Stimulated activated CD4-positive, alpha-beta T cell treated with anti-CD3 and anti-CD28 coated beads, Interleukin-1b, Interleukin-23, amount 100 ng/mL, for 48 hours (primary cell): ENCODE measurements around the gene ZNF581.

Source experiments
- DNase-seq: peaks from one replicate; pipeline ENCODE4 v3.0.0-alpha.2; 2020

ZNF581 gene

DNA sequence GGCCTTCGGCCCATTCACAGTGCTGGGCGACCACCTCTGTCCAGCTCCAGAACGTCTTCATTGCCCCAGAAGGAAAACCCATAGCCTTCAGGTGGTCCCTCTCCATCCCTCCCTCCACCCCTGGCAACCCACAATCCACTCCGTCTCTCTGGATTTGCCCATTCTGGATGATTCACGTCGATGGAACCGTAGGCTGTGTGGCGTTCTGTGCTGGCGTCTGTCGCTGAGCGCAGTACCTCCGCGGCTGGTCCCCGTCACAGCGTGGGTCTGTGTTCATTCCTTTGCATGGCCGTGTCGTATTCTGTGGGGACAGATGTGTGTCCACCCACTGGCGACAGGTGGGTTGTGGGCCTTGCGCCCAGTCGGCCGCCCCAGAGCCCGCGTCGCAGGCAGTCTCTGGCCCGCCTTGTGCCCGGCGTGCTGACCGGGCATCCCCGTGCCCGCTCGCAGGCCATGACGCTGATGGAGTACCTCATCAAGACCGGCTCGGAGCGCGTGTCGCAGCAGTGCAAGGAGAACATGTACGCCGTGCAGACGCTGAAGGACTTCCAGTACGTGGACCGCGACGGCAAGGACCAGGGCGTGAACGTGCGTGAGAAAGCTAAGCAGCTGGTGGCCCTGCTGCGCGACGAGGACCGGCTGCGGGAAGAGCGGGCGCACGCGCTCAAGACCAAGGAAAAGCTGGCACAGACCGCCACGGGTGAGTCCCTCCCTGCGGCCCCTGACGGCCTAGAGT is 41.7 kb downstream of the ZNF581 start:
- DNase-seq, result no peak

DNA sequence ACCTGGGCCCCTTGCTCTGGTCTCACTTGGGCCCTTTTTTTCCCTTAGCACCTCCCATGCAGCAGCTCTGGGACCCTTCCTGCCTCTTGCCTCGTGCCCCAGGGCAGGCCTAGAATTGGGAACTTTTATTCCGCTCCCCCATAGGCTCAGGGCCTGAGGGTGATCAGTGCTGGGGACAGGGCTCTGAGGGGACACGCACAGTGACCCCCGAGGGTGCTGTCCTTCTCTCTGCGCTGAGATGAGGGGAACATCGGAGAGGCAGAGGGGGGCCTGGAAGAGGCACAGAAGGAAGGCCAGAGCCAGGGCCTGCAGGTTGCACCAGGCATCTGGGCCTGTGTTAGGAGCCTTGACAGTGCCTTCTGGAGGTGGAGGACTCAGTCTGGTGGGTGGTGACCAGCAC is 42.3 kb downstream of the ZNF581 start:
- DNase-seq, result no peak

DNA sequence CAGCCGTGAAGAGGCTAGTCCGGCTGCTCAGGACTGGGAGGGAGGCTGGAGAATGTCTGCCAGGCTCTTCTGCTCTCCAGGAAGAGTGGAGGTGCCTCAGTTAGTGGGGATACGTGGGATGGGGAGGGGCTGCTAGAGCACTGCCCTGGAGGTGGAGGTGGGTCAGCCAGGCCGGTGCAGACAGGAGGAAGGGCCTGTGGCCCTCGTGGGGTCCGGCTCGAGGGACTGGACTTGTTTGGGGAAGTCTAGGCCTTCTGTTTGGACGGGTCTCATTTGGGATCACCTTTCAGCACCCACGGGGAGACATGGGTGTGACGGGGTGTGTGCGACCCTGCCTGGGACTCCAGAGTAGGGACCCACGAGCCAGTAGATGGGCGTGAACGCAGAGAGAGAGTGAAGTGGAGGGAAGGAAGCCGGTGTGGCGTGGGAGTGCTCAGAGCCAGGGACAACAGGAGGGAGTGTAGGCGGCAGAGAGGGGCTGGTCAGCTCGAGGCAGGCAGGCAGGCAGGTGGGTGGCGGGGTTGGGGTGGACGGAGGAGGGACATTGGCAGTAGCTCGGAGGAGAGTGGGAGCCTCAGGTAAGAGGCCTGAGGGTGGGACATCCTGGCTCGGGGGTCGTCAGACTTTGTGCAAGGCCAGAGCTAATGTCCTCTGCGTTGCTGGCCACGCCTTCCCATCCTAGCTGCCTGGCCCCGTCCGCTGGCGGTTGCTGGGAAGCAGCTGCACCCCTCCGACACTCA is 43.0 kb downstream of the ZNF581 start:
- DNase-seq, result no peak

DNA sequence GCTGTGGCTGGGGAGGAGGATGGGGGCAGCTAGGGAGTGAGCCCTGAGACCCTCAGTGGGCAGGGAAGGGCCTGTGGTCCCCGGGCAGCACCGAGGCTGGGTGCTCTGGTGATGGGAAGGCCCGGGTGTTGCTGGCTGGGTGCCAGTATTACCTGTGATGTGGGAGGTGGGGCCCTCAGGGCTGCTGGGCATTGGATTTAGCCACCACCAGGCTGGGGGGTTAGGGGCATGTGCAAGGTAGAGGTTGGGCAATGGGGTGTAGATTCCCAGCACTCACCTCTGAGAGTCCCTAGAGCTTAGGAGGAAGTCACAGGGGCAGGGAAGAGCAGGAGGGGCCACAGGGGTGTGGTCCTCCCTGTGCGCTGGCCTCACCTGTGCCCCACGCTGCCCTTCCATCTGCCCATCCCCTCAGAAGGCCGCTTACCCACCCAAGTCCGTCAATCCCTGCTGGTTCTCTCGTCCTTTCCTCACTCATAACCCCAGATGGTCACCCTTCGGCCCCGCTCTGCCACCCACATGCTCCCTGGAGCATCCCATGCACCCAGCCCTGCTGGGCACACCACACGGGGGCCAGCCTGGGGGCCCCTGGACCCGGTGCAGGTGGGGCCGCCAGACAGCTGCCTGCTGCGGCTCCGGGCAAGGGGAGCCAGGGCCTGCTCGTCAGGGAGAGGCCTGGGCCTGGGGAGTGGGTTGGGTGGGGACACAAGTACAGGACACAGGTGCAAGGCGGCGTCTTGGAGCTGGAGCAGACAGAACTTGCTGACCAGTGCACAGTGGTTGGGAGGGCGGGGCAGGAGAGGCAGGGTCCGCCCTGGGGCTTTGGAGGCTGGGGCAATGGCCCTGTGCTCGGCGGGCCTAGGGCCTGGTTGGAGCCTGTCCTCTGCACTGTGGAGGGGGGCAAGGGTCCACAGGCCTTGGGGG is 44.1 kb downstream of the ZNF581 start:
- no peak for DNase-seq

DNA sequence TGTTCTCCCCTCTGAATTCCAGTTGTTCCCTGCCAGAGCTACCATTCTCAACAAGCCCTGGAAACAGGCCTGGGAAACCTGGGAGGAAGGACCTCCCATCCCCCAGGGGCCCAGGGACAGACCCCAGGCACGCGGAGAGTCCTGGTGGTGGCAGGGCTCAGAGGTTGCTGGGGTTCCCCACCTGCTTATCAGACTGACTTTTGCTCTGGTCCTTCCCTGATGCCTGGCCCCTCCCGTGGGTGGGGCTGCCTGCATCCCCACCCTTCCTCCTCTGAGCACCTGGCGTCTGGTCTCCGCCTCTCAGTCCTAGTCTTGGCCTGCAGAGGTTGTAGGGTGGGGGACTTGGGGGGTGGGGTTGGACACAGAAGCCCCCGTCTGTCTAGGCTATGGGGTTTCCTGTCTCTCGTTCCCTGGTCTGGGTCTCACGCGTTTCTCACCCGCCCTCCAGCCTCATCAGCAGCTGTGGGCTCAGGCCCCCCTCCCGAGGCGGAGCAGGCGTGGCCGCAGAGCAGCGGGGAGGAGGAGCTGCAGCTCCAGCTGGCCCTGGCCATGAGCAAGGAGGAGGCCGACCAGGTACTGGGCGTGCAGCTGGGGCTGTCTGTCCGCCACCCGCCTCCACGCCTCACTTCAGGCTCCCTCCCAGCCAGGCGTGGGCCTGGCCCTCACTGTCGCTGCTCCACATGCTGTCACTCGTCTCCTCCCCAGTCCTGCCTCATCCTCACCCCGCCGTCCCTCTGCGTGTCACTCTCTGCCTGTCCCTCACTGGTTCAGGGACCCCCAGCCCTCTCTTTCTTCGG is 45.2 kb downstream of the ZNF581 start:
- DNase-seq, result no peak

GRCh38 chr19:55689411-55690108 is 46.1 kb downstream of the ZNF581 start:
- no peak for DNase-seq

GRCh38 chr19:55690109-55690768 is 46.8 kb downstream of the ZNF581 start:
- no peak for DNase-seq

DNA sequence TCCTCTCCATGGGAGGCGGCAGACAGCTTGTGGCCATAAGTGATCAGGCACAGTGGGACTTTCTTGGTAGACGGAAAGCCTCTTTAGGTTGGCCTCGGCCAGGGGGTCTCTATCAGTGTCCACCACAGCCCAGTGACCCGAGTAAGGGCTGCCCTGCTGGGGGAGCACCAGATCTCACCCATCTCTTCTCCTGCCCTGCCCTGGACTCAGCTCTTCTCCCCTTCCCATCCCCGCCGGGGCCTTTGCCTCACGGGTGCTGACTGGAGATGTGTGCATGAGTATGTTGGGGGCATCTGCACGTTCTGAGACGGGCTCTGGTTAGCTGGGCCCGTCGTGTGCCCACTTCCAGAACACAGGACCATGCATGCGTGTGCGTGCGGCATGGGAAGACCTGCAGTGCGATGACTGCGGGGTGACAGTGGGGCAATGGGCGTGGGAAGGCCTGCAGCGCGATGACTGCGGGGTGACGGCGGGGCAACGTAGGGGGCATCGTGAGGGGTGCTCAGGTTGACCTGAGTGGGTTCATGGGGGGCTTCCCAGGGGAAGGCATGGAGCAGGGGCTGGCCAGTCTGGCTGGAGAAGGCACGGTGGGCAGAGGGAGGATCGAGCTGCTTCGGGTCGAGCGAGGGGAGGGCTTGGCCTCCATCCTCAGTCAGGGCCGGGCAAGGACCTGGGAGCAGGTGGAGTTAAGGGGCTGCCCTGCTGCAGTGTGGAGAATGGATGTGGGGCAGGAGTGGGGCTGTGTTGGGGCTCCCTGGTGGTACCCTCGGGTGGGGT is 47.5 kb downstream of the ZNF581 start:
- DNase-seq, result no peak

GRCh38 chr19:55691561-55692481 is 48.4 kb downstream of the ZNF581 start:
- DNase-seq, result no peak

- no peak for DNase-seq
These were observed 49.2 kb downstream of the ZNF581 start for GRCh38 chr19:55692681-55693081.

GRCh38 chr19:55693336-55693974 is 50.0 kb downstream of the ZNF581 start:
- no peak for DNase-seq

DNA sequence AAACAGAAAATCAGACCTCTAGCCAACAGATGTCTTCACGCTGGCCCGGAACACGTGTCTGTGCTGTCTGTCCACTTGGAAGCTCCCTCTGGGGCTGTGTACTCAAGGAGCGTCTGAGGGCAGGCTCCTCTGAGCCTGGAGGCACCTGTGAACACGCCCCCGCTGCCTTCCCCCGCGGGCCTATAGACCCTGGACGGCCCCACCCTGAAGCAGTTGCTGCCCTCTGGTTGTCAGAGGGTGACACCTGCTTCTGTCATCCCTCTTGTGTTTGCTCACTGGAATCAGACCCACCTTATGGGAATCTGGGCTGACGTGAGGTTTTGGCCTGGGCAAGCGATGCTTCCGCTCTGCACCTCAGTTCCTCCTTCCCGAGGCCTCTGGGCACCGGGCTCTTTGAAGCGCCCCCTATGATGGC is 50.8 kb downstream of the ZNF581 start:
- no peak for DNase-seq

DNA sequence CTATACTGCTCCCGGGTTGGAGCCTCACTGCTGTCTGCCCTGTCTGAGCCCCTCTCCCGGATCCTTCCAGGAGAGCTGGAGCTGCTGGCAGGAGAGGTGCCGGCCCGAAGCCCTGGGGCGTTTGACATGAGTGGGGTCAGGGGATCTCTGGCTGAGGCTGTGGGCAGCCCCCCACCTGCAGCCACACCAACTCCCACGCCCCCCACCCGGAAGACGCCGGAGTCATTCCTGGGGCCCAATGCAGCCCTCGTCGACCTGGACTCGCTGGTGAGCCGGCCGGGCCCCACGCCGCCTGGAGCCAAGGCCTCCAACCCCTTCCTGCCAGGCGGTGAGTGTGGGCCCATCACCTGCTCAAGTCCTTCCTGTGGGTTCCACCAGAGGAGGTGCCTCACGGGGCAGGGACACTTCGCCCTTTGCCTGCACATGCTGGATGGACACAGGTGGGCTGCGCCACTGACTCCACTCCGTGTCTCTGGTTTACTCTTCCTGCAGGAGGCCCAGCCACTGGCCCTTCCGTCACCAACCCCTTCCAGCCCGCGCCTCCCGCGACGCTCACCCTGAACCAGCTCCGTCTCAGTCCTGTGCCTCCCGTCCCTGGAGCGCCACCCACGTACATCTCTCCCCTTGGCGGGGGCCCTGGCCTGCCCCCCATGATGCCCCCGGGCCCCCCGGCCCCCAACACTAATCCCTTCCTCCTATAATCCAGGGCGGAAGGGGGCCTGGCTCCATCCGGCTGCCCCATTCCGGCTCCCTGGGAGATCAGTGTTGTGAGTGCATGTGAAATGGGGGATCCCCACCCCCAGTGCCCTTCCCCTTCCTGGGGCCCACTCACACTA is 51.4 kb downstream of the ZNF581 start:
- no peak for DNase-seq
